PFSK-1 (cell line): ENCODE data around the gene RHOF.

Experiments
- FOXP2 ChIP-seq: optimal IDR thresholded peaks from 2 replicates; pipeline ENCODE3; 2011; ENCODE audit warnings: borderline replicate concordance, control low read depth, inconsistent platforms; ENCODE audit not compliant: insufficient read depth; ENCODE audit errors: extremely low read length, extremely low read depth
- POLR2AphosphoS5 ChIP-seq: IDR thresholded peaks from 2 replicates; pipeline ENCODE4 v1.6.1; 2012; ENCODE audit warnings: low read depth, mild to moderate bottlenecking, control low read depth, low read length, moderate library complexity
- SIN3A ChIP-seq: IDR thresholded peaks from 2 replicates; pipeline ENCODE4 v1.6.1; 2012; ENCODE audit warnings: mild to moderate bottlenecking, low read length, moderate library complexity, borderline replicate concordance; ENCODE audit not compliant: insufficient read depth
- TAF1 ChIP-seq: IDR thresholded peaks from 2 replicates; pipeline ENCODE4 v1.6.1; 2012; ENCODE audit warnings: low read length, control low read depth, borderline replicate concordance; ENCODE audit not compliant: insufficient read depth
- TF ChIP-seq, protein P1 (sequence below), 2 experiments: IDR thresholded peaks; 2 replicates each; pipeline versions ENCODE4 v1.6.1 to v1.8.0; 2011 to 2012; ENCODE audit warnings: low read depth in 2 of 2, low read length in 2 of 2, control low read depth in 1 of 2, inconsistent platforms in 1 of 2, mild to moderate bottlenecking in 1 of 2, moderate library complexity in 1 of 2; ENCODE audit not compliant: insufficient read depth in 1 of 2

Gene RHOF

DNA sequence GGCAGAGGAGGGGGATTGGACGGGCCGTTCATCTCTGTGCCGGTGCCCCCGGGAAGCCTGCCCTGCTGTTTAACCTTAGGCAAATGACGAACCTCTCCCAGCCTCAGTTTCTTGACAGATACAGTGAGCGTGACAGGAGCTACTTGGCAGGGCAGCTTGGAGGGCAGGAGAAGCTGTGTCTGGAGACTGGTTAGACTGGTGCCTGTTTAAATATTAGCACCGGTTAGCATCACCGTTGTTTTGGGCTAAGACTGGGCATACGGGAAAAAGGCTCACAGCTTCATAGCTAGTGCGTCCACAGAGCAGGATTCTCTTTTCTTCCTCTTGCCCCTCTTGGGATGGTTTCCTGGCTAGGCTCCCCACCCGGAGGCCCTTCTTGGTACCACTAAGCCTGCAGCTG is 38.7 kb downstream of the RHOF start:
- TF ChIP-seq FOXP2: no peak
- TF ChIP-seq, protein P1, sequence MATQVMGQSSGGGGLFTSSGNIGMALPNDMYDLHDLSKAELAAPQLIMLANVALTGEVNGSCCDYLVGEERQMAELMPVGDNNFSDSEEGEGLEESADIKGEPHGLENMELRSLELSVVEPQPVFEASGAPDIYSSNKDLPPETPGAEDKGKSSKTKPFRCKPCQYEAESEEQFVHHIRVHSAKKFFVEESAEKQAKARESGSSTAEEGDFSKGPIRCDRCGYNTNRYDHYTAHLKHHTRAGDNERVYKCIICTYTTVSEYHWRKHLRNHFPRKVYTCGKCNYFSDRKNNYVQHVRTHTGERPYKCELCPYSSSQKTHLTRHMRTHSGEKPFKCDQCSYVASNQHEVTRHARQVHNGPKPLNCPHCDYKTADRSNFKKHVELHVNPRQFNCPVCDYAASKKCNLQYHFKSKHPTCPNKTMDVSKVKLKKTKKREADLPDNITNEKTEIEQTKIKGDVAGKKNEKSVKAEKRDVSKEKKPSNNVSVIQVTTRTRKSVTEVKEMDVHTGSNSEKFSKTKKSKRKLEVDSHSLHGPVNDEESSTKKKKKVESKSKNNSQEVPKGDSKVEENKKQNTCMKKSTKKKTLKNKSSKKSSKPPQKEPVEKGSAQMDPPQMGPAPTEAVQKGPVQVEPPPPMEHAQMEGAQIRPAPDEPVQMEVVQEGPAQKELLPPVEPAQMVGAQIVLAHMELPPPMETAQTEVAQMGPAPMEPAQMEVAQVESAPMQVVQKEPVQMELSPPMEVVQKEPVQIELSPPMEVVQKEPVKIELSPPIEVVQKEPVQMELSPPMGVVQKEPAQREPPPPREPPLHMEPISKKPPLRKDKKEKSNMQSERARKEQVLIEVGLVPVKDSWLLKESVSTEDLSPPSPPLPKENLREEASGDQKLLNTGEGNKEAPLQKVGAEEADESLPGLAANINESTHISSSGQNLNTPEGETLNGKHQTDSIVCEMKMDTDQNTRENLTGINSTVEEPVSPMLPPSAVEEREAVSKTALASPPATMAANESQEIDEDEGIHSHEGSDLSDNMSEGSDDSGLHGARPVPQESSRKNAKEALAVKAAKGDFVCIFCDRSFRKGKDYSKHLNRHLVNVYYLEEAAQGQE (IDR thresholded peaks at IDR 0.05; ENCODE audit: insufficient read depth in 1 of 2, low read depth in 2 of 2, low read length in 2 of 2): no peak
- TF ChIP-seq POLR2AphosphoS5: no peak
- no peak for TF ChIP-seq TAF1

DNA sequence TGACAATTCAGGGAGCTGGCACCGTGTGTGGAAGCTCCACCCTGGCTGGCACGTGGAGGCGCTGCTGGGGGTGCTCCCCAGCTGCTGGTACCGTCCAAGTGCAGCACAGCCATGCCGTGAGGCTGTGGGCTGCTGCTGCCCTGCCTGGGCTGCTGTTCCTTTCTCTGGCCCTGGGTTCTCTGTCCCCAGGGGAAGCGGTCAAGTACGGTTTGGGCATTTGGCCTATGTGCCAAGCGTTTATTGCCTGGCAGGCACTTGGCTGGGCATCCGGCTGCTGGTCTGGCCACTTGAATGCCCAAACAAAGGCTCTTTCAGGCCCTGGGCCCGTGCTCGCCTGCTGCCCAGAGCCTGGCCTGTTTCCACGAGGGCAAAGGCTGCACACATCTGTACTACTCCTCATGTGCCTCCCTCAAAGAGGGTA is 39.6 kb downstream of the RHOF start:
- TF ChIP-seq, protein P1 (IDR thresholded peaks at IDR 0.05; ENCODE audit: insufficient read depth in 1 of 2, low read depth in 2 of 2, low read length in 2 of 2): no peak
- TF ChIP-seq FOXP2 (no peak), SIN3A (no peak), TAF1 (no peak), POLR2AphosphoS5 (no peak)

DNA sequence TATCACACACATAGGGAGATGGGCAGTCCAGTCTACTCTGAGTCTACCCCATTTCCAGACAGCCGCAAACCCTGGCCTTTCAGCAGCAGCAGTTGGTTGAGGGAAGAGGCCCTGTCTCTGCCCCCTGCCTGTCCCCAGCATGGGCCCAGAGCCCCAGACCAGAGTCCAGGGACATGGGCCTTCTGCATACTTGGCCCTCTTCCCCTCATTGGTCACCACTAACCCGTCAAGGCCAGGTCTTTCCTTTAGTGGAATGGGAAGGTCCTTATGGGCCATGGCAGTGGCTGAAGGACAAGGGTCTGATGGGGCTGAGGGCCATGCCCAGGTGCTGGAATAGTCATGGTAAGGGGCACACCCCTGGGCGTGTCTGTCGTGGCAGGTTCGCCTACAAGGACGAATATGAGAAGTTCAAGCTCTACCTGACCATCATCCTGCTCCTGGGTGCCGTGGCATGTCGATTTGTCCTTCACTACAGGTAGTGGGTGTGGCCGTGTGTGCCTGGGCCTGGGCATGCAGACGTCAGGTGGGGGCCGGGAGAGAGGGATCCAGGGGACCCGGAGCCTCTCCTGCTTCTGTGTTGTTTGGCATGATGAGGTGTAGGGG is 41.6 kb downstream of the RHOF start:
- TF ChIP-seq SIN3A: no peak
- no peak for TF ChIP-seq TAF1
- no peak for TF ChIP-seq FOXP2
- TF ChIP-seq, protein P1 (IDR thresholded peaks at IDR 0.05; ENCODE audit: insufficient read depth in 1 of 2, low read depth in 2 of 2, low read length in 2 of 2): no peak
- no peak for TF ChIP-seq POLR2AphosphoS5

DNA sequence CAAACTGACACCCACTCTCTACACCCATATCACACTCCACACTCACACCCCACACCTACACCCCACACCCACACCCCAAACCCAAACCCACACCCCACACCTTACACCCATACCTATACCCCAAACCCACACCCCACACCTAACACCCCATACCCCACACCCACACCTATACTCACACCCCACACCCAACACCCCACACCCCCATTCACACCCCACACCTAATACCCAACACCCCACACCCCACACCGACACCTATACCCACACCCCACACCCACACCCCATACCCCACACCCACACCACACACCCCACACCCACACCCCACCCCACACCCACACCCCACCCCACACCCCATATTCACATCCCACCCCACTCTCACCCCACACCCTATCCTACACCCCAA is 42.5 kb downstream of the RHOF start:
- TF ChIP-seq SIN3A: no peak
- TF ChIP-seq POLR2AphosphoS5: no peak
- no peak for TF ChIP-seq FOXP2
- TF ChIP-seq TAF1: no peak
- TF ChIP-seq, protein P1 (IDR thresholded peaks at IDR 0.05; ENCODE audit: insufficient read depth in 1 of 2, low read depth in 2 of 2, low read length in 2 of 2): no peak

DNA sequence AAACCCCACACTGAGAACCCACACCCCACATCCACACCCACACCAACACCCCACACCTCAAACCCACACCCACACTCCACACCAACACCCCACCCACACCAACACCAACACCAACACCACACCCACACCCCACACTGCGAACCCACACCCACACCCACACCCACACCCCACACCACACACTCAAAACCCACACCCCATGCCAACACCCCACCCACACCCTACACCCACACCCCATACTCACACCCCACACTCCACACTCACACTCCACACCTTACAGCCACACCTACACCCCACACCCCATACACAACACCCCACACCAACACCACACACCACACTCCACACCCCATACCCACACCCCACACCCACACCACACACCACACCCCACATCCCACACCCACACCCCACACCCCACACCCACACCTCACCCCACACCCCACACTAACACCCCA is 43.0 kb downstream of the RHOF start:
- no peak for TF ChIP-seq TAF1
- TF ChIP-seq POLR2AphosphoS5: no peak
- TF ChIP-seq, protein P1 (IDR thresholded peaks at IDR 0.05; ENCODE audit: insufficient read depth in 1 of 2, low read depth in 2 of 2, low read length in 2 of 2): no peak
- TF ChIP-seq FOXP2: no peak
- no peak for TF ChIP-seq SIN3A
